RCC 7860 (cell line): ENCODE data around the gene ATP13A1.
"Not testable (repeated sequence)": the region's sequence is repeated elsewhere in the genome, so short reads cannot be mapped to it uniquely, and the experiment has no call there.

Experiments used
- DNase-seq: peaks from one replicate; pipeline ENCODE4 v3.0.0-alpha.2; 2015; ENCODE audit warnings: low spot score
- FAIRE-seq: peaks from 2 replicates; lab custom pipeline; 2012; peaks lifted over from hg19 to GRCh38; lab: Jason Lieb, UNC

Gene ATP13A1

GRCh38 chr19:19665420-19665948 lies 2.0 kb upstream of the ATP13A1 start:
- not testable (repeated sequence) for DNase-seq, FAIRE-seq

DNA sequence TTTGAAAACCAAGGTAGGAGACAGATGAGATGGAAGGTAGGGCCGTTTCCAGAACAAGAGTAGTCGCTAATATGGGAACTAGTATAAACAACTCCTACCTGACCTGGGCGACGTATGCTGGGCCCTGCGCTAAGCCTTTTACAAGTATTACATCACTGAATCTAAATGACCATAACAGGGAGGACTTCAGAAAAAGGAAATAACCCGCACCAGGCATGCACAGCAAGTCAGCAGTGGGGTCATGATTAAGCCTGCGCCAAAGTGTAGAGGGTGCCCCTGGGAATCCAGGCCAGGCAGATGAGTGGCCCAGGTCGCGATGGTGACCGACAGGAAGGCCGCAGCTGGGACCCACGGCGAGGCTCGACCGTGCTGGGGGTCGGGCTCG lies 613 bp downstream of the ATP13A1 start:
- FAIRE-seq (no peak), DNase-seq (no peak)

GRCh38 chr19:19662344-19662743 lies 1.1 kb downstream of the ATP13A1 start:
- FAIRE-seq (no peak), DNase-seq (no peak)

GRCh38 chr19:19661675-19662251 lies 1.7 kb downstream of the ATP13A1 start:
- DNase-seq = no peak
- no peak for FAIRE-seq

DNA sequence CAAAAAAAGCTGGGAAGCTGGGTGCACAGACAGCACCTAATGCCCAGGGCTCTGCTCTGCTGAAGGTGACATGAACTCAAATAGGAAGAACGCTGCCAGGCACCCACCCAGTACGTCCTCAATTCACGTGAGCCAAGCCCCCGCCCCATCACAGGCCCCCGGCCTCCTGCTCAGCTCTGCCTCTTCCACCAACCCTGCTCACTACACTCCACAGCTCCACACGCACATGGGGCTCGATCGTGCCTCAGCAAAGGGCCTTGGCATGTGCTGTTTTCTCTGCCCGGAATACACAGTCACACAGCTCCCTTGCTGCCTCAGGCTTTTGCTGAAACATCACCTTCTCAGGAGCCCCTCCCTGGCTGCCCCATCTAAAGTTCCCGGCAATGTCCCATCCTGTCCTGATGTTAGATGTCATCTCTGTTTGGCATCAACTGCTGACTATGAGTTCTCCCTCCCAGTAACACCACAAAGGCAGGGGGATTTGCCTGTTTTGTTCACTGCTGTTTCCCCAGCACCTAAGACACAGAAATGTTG lies 2.3 kb downstream of the ATP13A1 start:
- no peak for FAIRE-seq
- no peak for DNase-seq

GRCh38 chr19:19659646-19660245 lies 3.7 kb downstream of the ATP13A1 start:
- DNase-seq (no peak), FAIRE-seq (no peak)

GRCh38 chr19:19657397-19657783 lies 6.1 kb downstream of the ATP13A1 start:
- DNase-seq = no peak

GRCh38 chr19:19656451-19657396 lies 6.8 kb downstream of the ATP13A1 start:
- no peak for DNase-seq
- no peak for FAIRE-seq

More at GRCh38 chr19:19657397-19657783, 6.1 kb downstream of the ATP13A1 start:
- FAIRE-seq = no peak

DNA sequence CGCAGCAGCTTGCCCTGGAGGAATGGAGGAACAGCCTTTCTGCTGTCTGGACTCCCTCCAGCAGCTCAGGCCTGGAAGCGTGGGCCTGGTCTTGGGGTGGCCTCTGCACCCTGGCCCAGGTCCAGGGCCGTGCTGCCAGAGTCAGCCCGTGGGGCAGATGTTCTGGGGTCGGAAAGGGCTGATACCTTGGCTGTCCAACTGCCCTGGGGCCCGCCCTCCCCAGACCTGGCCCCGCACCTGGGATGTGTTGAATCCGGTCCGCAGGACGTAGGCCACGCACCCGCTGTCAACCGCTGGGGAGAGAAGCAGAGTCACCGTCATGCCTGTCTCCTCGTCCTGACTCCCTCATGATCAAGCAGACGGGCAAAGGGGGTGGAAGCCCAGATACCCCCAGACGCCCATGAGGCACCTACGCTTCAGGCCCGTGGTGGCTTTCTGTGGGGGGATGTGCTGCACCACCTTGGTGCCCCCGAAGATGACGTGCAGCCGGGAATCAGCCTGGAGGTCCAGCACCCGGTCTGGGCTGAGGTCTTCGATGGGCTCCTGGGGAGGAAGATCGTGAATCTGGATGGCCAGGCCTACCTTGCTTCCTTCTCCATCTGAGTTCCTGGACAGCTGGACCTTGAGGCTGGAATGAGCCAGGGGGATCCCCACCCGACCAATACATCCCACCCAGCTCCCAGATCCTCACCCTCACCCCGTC lies 7.7 kb downstream of the ATP13A1 start:
- FAIRE-seq (no peak), DNase-seq (no peak)

GRCh38 chr19:19655051-19655594 lies 8.4 kb downstream of the ATP13A1 start:
- FAIRE-seq (no peak), DNase-seq (no peak)

DNA sequence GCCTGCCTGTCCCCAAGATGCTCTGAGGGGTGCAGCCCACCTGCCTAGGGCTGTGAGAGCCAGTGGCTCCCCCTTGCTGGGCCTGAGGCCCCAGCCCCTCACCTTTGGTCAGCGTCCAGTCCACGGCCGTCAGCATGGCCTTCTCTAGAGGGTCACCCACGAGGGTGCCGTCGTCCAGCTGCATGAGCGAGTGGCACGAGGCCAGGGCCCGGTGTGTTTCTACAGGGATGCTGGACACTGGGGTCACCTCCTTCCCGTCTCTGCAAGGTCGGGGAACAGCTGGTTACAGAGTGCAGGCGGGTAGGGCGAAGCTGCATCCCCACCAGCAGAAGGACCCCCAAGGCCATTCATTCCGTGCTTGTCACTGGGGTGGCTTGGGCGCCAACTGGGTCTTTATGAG lies 9.0 kb downstream of the ATP13A1 start:
- DNase-seq = no peak
- no peak for FAIRE-seq

DNA sequence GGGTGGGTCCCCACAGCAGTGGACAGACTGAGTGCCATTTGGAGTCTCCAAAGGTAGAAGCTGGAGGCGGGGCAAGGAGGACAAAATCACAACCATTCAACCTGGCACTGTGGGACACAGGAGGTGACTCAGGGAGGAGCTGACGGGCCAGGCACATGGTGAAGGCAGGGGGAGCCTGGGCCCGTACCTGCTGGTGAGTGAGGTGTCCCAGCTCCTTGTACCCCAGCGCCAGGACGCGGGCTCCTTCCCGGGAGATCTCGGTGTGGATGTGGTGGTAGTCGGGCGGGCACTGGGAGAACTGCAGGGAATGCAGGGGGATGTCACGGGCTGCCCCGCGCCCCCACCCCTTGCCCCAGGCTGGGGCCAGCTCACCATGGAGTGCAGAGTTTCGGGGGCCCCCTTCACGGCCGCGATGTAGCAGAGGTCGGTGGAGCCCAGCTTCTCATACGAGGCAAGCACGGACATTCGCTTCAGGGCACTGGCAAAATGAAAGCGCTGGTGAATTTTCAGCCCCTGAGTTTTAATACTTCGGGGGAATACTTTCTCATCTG lies 9.8 kb downstream of the ATP13A1 start:
- DNase-seq (no peak), FAIRE-seq (no peak)

- FAIRE-seq = no peak
- DNase-seq = no peak
Observed at GRCh38 chr19:19652482-19653295, 10.8 kb downstream of the ATP13A1 start.

- DNase-seq (no peak), FAIRE-seq (no peak)
Observed at GRCh38 chr19:19651076-19651475, 12.4 kb downstream of the ATP13A1 start.

DNA sequence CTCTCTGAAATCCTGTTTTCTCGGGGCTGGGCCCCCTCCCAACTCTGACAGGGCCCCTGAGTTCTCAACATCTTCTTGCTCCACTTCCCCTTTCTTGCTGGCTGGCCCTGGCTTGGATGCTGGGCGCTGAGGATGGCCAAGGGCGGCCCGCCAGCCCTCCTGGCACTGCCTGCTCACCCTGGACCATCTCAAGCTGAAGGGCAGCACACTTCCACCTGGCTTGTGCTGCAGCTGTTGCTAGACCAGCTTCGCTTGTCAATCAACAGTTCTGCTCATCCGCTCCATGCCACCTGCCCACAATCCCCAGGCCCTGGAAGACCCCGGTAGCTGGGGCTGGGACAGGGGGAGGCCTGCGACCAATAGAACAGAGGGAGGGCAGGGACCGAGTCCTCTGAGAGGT lies 13.1 kb downstream of the ATP13A1 start:
- no peak for FAIRE-seq
- DNase-seq = no peak

DNA sequence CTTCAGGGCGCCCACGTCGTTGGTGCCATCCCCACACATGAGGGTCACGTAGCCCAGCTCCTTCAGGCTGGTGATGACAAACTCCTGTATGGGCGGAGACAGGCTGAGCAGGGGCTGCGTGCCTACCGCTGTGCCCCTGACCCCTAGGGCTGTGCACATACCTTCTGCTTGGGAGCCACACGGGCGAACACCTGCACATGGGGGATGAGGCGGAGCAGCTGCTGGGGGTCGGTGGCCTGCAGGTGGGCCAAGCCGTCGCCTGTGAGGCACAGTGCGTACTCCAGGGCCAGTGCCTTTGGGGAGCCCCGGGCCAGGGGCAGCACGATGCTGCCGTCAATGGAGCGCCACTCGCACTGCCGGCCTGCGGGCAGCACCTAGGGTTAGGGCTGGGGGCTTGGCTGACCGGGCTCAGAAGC lies 13.9 kb downstream of the ATP13A1 start:
- FAIRE-seq (no peak), DNase-seq (no peak)

GRCh38 chr19:19649155-19649554 lies 14.3 kb downstream of the ATP13A1 start:
- DNase-seq (no peak), FAIRE-seq (no peak)

- FAIRE-seq (no peak), DNase-seq (no peak)
Observed at GRCh38 chr19:19647037-19647835, 16.2 kb downstream of the ATP13A1 start.
